HEK293 (cell line): Measurements from ENCODE around the gene RNF126.
A peak's percentile ranks its signal among the peaks of the same experiment; 100 is the strongest.

Experiments used
- CTCF ChIA-PET: fragments of 350-600 bp; formaldehyde crosslinking; extraction: SDS; loops from one replicate; lab custom pipeline; 2021; ENCODE audit warnings: antibody characterized with exemption; lab: Yijun Ruan, JAX
- POLR2A ChIA-PET: fragments of 300-600 bp; formaldehyde crosslinking; extraction: SDS; loops from one replicate; lab custom pipeline; 2020; ENCODE audit warnings: antibody characterized with exemption, inconsistent platforms; lab: Yijun Ruan, JAX
- H3K27ac ChIP-seq: fragments of 200-500 bp; sonication (Bioruptor generic); 2 replicates; pipeline ENCODE4 v1.5.1; 2014; ENCODE audit warnings: low read depth, low read length, control low read depth, inconsistent platforms; ENCODE audit errors: extremely low read depth
- H3K36me3 ChIP-seq, 2 experiments: fragments of 200-500 bp in 1 of 2; sonication (Bioruptor generic) in 1 of 2; 1 replicate in 1 of 2; 2 replicates in 1 of 2; pipeline ENCODE4 v1.5.1; 2014 to 2017; ENCODE audit warnings: inconsistent platforms in 2 of 2, low read length in 2 of 2; ENCODE audit not compliant: control insufficient read depth in 2 of 2, insufficient read depth in 1 of 2
- H3K4me1 ChIP-seq: fragments of 200-500 bp; sonication (Bioruptor generic); 2 replicates; pipeline ENCODE4 v1.5.1; 2014; ENCODE audit warnings: mild to moderate bottlenecking, low read length, inconsistent platforms; ENCODE audit not compliant: control insufficient read depth, insufficient read depth
- H3K4me3 ChIP-seq: 2 replicates; pipeline ENCODE4 v1.5.1; 2011; ENCODE audit warnings: low read depth, mild to moderate bottlenecking, control low read depth, low read length, moderate library complexity
- H3K9me3 ChIP-seq: fragments of 200-500 bp; sonication (Bioruptor generic); 2 replicates; pipeline ENCODE4 v1.5.1; 2014; ENCODE audit warnings: low read depth, low read length, inconsistent platforms; ENCODE audit not compliant: control insufficient read depth, insufficient read depth
- BCL11A ChIP-seq: fragments of 450-650 bp; formaldehyde crosslinking; IDR thresholded peaks from 2 replicates; pipeline ENCODE4 v1.5.1; 2016; ENCODE audit warnings: low read depth, missing biosample characterization, missing genetic modification characterization
- EGR2 ChIP-seq: fragments of 450-650 bp; formaldehyde crosslinking; IDR thresholded peaks from 2 replicates; pipeline ENCODE4 v1.5.1; 2016; ENCODE audit warnings: low read depth, missing biosample characterization, missing genetic modification characterization
- GLIS1 ChIP-seq: fragments of 450-650 bp; formaldehyde crosslinking; IDR thresholded peaks from 2 replicates; pipeline ENCODE4 v1.5.1; 2016; ENCODE audit warnings: missing biosample characterization, missing genetic modification characterization
- IKZF3 ChIP-seq: fragments of 450-650 bp; IDR thresholded peaks from 2 replicates; pipeline ENCODE4 v1.5.0; 2018; ENCODE audit warnings: missing biosample characterization, mild to moderate bottlenecking, missing genetic modification characterization, moderate library complexity
- PRDM1 ChIP-seq: fragments of 450-650 bp; formaldehyde crosslinking; IDR thresholded peaks from 2 replicates; pipeline ENCODE4; 2016; ENCODE audit warnings: missing biosample characterization, missing genetic modification characterization
- YY1 ChIP-seq: fragments of 450-650 bp; formaldehyde crosslinking; IDR thresholded peaks from 2 replicates; pipeline ENCODE4 v1.5.1; 2018; ENCODE audit warnings: missing biosample characterization, missing genetic modification characterization
- ZBTB1 ChIP-seq: fragments of 450-650 bp; formaldehyde crosslinking; IDR thresholded peaks from 2 replicates; pipeline ENCODE4 v1.5.1; 2016; ENCODE audit warnings: missing biosample characterization, missing genetic modification characterization
- ZBTB7A ChIP-seq: fragments of 450-650 bp; formaldehyde crosslinking; IDR thresholded peaks from 2 replicates; pipeline ENCODE4 v1.5.1; 2016; ENCODE audit warnings: low read depth, missing biosample characterization, missing genetic modification characterization
- ZEB2 ChIP-seq: fragments of 450-650 bp; formaldehyde crosslinking; IDR thresholded peaks from 2 replicates; pipeline ENCODE4 v1.5.1; 2016; ENCODE audit warnings: missing biosample characterization, missing genetic modification characterization
- ZFHX2 ChIP-seq: fragments of 450-650 bp; formaldehyde crosslinking; conservative IDR thresholded peaks from 2 replicates; pipeline ENCODE4 v1.5.1; 2016; ENCODE audit warnings: missing biosample characterization, missing genetic modification characterization
- ZFP69B ChIP-seq: fragments of 450-650 bp; formaldehyde crosslinking; IDR thresholded peaks from 2 replicates; pipeline ENCODE4 v1.5.1; 2016; ENCODE audit warnings: missing biosample characterization, missing genetic modification characterization
- ZIC2 ChIP-seq: fragments of 450-650 bp; formaldehyde crosslinking; IDR thresholded peaks from 2 replicates; pipeline ENCODE4 v1.5.1; 2016; ENCODE audit warnings: missing biosample characterization, missing genetic modification characterization
- ZNF202 ChIP-seq: fragments of 450-650 bp; formaldehyde crosslinking; IDR thresholded peaks from 2 replicates; pipeline ENCODE4 v1.5.1; 2016; ENCODE audit warnings: missing biosample characterization, missing genetic modification characterization, borderline replicate concordance
- ZNF211 ChIP-seq: fragments of 450-650 bp; formaldehyde crosslinking; IDR thresholded peaks from 2 replicates; pipeline ENCODE4 v1.5.1; 2016; ENCODE audit warnings: low read depth, missing biosample characterization, missing genetic modification characterization
- ZNF311 ChIP-seq: fragments of 450-650 bp; formaldehyde crosslinking; IDR thresholded peaks from 2 replicates; pipeline ENCODE4 v1.5.1; 2017; ENCODE audit warnings: missing biosample characterization, missing genetic modification characterization, borderline replicate concordance
- ZNF341 ChIP-seq: fragments of 450-650 bp; formaldehyde crosslinking; IDR thresholded peaks from 2 replicates; pipeline ENCODE4; 2016; ENCODE audit warnings: low read depth, missing biosample characterization, missing genetic modification characterization
- ZNF354C ChIP-seq: fragments of 450-650 bp; formaldehyde crosslinking; IDR thresholded peaks from 2 replicates; pipeline ENCODE4 v1.5.1; 2016; ENCODE audit warnings: missing biosample characterization, missing genetic modification characterization, low read depth, borderline replicate concordance
- ZNF404 ChIP-seq: fragments of 450-650 bp; formaldehyde crosslinking; IDR thresholded peaks from 2 replicates; pipeline ENCODE4 v1.5.1; 2017; ENCODE audit warnings: missing biosample characterization, missing genetic modification characterization
- ZNF521 ChIP-seq: fragments of 450-650 bp; formaldehyde crosslinking; IDR thresholded peaks from 2 replicates; pipeline ENCODE4 v1.5.1; 2017; ENCODE audit warnings: missing biosample characterization, mild to moderate bottlenecking, missing genetic modification characterization
- ZNF585B ChIP-seq: fragments of 450-650 bp; formaldehyde crosslinking; IDR thresholded peaks from 2 replicates; pipeline ENCODE4 v1.5.1; 2016; ENCODE audit warnings: missing biosample characterization, missing genetic modification characterization
- ZNF692 ChIP-seq: fragments of 450-650 bp; formaldehyde crosslinking; IDR thresholded peaks from 2 replicates; pipeline ENCODE4 v1.5.1; 2016; ENCODE audit warnings: missing biosample characterization, missing genetic modification characterization
- TF ChIP-seq, protein P1 (sequence below): fragments of 450-650 bp; formaldehyde crosslinking; IDR thresholded peaks from 2 replicates; pipeline ENCODE4 v1.5.1; 2017; ENCODE audit warnings: missing biosample characterization, mild to moderate bottlenecking, missing genetic modification characterization, moderate library complexity

Gene RNF126

GRCh38 chr19:611481-611868 lies 51.5 kb downstream of the RNF126 start:
- CTCF ChIA-PET, result interaction anchor here (0.8 kb wide), 1 partner anchor 123 kb away, joined by 3 read pairs; no protein-coding TSS in a partner anchor
- POLR2A ChIA-PET, result no interaction called here
- Histone ChIP-seq H3K4me1 (no peaks in the 10 kb centered on the region), H3K27ac (no peak overlapping the region), H3K9me3 (no peaks in the 10 kb centered on the region)
- peak; percentile 35; the same call in 1 of the 2 replicates for TF ChIP-seq ZFHX2 (tag by site-specific recombination)
- no peak for TF ChIP-seq EGR2
- TF ChIP-seq, all 188 proteins: peak for 1
- Histone ChIP-seq H3K36me3 (peaks cover 0 to 28% of the 10 kb centered on the region in 2 experiments; a peak in 2 of 3 replicates), H3K4me3 (no peak overlapping the region)

- H3K9me3 ChIP-seq, result no peaks in the 10 kb centered on the region
- TF ChIP-seq GLIS1 (tag by site-specific recombination) (peak; percentile 94), ZFP69B (peak; percentile 59), ZBTB7A (tag by site-specific recombination) (no peak), EGR2 (no peak), ZNF311 (tag by site-specific recombination) (no peak), ZBTB1 (tag by site-specific recombination) (no peak), ZNF354C (tag by site-specific recombination) (no peak), ZNF692 (tag by site-specific recombination) (peak; percentile 56; the same call in 1 of the 2 replicates), ZNF404 (tag by site-specific recombination) (no peak), ZEB2 (tag by site-specific recombination) (no peak), PRDM1 (tag by site-specific recombination) (no peak), ZIC2 (peak; percentile 65), BCL11A (tag by site-specific recombination) (no peak), ZNF521 (tag by site-specific recombination) (no peak), ZNF211 (no peak), ZNF585B (tag by site-specific recombination) (no peak), ZNF202 (tag by site-specific recombination) (no peak), ZNF341 (tag by site-specific recombination) (no peak), YY1 (tag by site-specific recombination) (no peak), IKZF3 (tag by site-specific recombination) (no peak)
- TF ChIP-seq, protein P1, sequence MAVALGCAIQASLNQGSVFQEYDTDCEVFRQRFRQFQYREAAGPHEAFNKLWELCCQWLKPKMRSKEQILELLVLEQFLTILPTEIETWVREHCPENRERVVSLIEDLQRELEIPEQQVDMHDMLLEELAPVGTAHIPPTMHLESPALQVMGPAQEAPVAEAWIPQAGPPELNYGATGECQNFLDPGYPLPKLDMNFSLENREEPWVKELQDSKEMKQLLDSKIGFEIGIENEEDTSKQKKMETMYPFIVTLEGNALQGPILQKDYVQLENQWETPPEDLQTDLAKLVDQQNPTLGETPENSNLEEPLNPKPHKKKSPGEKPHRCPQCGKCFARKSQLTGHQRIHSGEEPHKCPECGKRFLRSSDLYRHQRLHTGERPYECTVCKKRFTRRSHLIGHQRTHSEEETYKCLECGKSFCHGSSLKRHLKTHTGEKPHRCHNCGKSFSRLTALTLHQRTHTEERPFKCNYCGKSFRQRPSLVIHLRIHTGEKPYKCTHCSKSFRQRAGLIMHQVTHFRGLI (tag by site-specific recombination), result 0 out of 2 replicates have a peak, but pooled peaks have one; percentile 32
- H3K4me1 ChIP-seq, result no peaks in the 10 kb centered on the region
- peaks cover 0 to 28% of the 10 kb centered on the region in 2 experiments; a peak in 2 of 3 replicates for H3K36me3 ChIP-seq
- H3K27ac ChIP-seq, result no peak overlapping the region
- ChIA-PET POLR2A (no interaction called here), CTCF (no interaction called here)
- H3K4me3 ChIP-seq, result no peak overlapping the region
Observed at GRCh38 chr19:610801-611480, 52.1 kb downstream of the RNF126 start.
